GM21737 (cell line): ENCODE measurements around the gene E4F1.
"Not testable (repeated sequence)": the region's sequence is repeated elsewhere in the genome, so short reads cannot be mapped to it uniquely, and the experiment has no call there.

Experiments used
- ATAC-seq: cut with Tn5 transposase; IDR thresholded peaks from one replicate; pipeline ENCODE4 v1.9.1; 2021; ENCODE audit warnings: mild to moderate bottlenecking, moderate library complexity; ENCODE audit not compliant: unreplicated experiment

E4F1 gene

GRCh38 chr16:2240331-2240730, 16.9 kb downstream of the E4F1 start:
- not testable (repeated sequence) for ATAC-seq

GRCh38 chr16:2242598-2242997, 19.2 kb downstream of the E4F1 start:
- ATAC-seq: no peak

- no peak for ATAC-seq
These were observed 19.7 kb downstream of the E4F1 start for GRCh38 chr16:2243031-2243528.

GRCh38 chr16:2243781-2244180, 20.4 kb downstream of the E4F1 start:
- ATAC-seq: no peak

- ATAC-seq: no peak
These were observed 20.9 kb downstream of the E4F1 start for GRCh38 chr16:2244301-2244700.

GRCh38 chr16:2244926-2245795, 21.8 kb downstream of the E4F1 start:
- no peak for ATAC-seq

- ATAC-seq: no peak
These were observed 23.0 kb downstream of the E4F1 start for GRCh38 chr16:2246301-2246885.

GRCh38 chr16:2250652-2251295, 27.4 kb downstream of the E4F1 start:
- no peak for ATAC-seq

GRCh38 chr16:2251296-2252111, 28.1 kb downstream of the E4F1 start, which contains the start of gene ECI1:
Gene ECI1 (minus strand): TSS chr16:2251587. CDS start chr16:2251566, 21 bp downstream.
- ATAC-seq: peak; percentile 90

GRCh38 chr16:2252806-2253148, 29.4 kb downstream of the E4F1 start:
- no peak for ATAC-seq

- ATAC-seq: no peak
These were observed 29.9 kb downstream of the E4F1 start for GRCh38 chr16:2253293-2253692.

GRCh38 chr16:2256531-2257140, 33.2 kb downstream of the E4F1 start:
- ATAC-seq: no peak

GRCh38 chr16:2257726-2258125, 34.3 kb downstream of the E4F1 start:
- ATAC-seq: no peak

- not testable (repeated sequence) for ATAC-seq
These were observed 35.1 kb downstream of the E4F1 start for GRCh38 chr16:2258530-2258929.

- ATAC-seq: no peak
These were observed 36.9 kb downstream of the E4F1 start for GRCh38 chr16:2260250-2260649.

- ATAC-seq: not testable (repeated sequence)
These were observed 39.6 kb downstream of the E4F1 start for GRCh38 chr16:2263026-2263425.

GRCh38 chr16:2266887-2267286, 43.5 kb downstream of the E4F1 start:
- not testable (repeated sequence) for ATAC-seq

GRCh38 chr16:2267505-2267912, 44.1 kb downstream of the E4F1 start:
- ATAC-seq: peak; percentile 43

- ATAC-seq: peak; percentile 62
These were observed 44.7 kb downstream of the E4F1 start, which contains the start of gene RNPS1 for GRCh38 chr16:2267913-2268666. Gene RNPS1 (minus strand): TSS chr16:2268126. CDS start chr16:2264643, 3,483 bp downstream.

- ATAC-seq: no peak
These were observed 46.7 kb downstream of the E4F1 start for GRCh38 chr16:2270070-2270462.
